Ovary (tissue), 10 donors: ENCODE results near the gene HNRNPA2B1. TPM values are rescaled to one million over a fixed set of nuclear protein-coding genes. Genes with fewer than 3 reads are reported as not detected.

Experiments
- DNase-seq, 5 donors: peaks; one replicate each; pipeline ENCODE4 v3.0.0-alpha.2; 2019 to 2020
- H3K27ac ChIP-seq, 2 donors: fragments of 200-600 bp; one replicate each; pipeline versions ENCODE4 v1.5.1 to v1.8.0; 2019 to 2022
- H3K27me3 ChIP-seq: fragments of 200-600 bp; one replicate; pipeline ENCODE4 v1.8.0; 2022
- H3K36me3 ChIP-seq: fragments of 200-600 bp; sonication (generic); one replicate; pipeline ENCODE4 v1.5.1; 2019
- H3K4me1 ChIP-seq: one replicate; pipeline ENCODE4 v1.8.1; 2013; ENCODE audit warnings: mild to moderate bottlenecking, moderate library complexity; ENCODE audit not compliant: insufficient read depth
- H3K4me3 ChIP-seq: fragments of 200-600 bp; sonication (generic); one replicate; pipeline ENCODE4 v1.5.1; 2017
- H3K9me3 ChIP-seq, 2 donors: fragments of 200-600 bp in 1 of 2; sonication (generic) in 1 of 2; one replicate each; pipeline versions ENCODE4 v1.5.1 to v1.8.1; 2013 to 2019; ENCODE audit warnings: mild to moderate bottlenecking in 1 of 2, moderate library complexity in 1 of 2
- CTCF ChIP-seq, 3 donors: fragments of 450-650 bp in 2 of 3; fragments of 200-600 bp in 1 of 3; IDR thresholded peaks; one replicate each; pipeline versions ENCODE4 v1.5.1 to v1.8.0; 2016 to 2022; ENCODE audit warnings: antibody characterized with exemption in 3 of 3, mild to moderate bottlenecking in 1 of 3
- EP300 ChIP-seq: sonication (generic); formaldehyde crosslinking; IDR thresholded peaks from one replicate; pipeline ENCODE4 v1.6.1; 2017; ENCODE audit warnings: antibody characterized with exemption
- POLR2A ChIP-seq: fragments of 450-650 bp; IDR thresholded peaks from one replicate; pipeline ENCODE4 v1.6.1; 2017; ENCODE audit warnings: antibody characterized with exemption, mild to moderate bottlenecking, moderate library complexity
- WGBS, 3 donors: extraction: QIAGEN DNeasy Blood & Tissue Kit in 1 of 3; methylation state at CpG; one replicate each; pipeline versions ENCODE4 v1.1.5 to v1.1.7; 2013 to 2017; 5-methylcytosine and 5-hydroxymethylcytosine counted together
- intact Hi-C, 4 donors: fragments of 100-400 bp; cut with DNase I; formaldehyde crosslinking; loops; one replicate each; pipeline versions ENCODE4 v1.11.0 to v1.15.1; 2022 to 2023
- long read RNA-seq, 3 donors: library from polyadenylated mRNA in 2 of 3; unstranded in 2 of 3; transcript quantifications; one replicate each; pipeline ENCODE4 v2.0.0 and lab custom pipeline, GENCODE V29; 2021 to 2026
- polyA plus RNA-seq, 2 donors: library from polyadenylated mRNA; stranded (reverse); fragments of 200-250 nt in 1 of 2; fragments of 350-450 nt in 1 of 2; fragmentation: Illumina TruSeq in 1 of 2; extraction: RNeasy Lipid Tissue Mini Kit (QIAGEN cat#74804) in 1 of 2; gene quantifications; one replicate each; pipeline ENCODE4 v1.2.3, GENCODE V29; 2013 to 2014
- total RNA-seq, 7 donors: library from RNA; depleted of rRNA in 2 of 7; stranded (reverse); fragments of >200 nt in 2 of 7; fragmentation: NEBNext Ultra II Directional in 3 of 7; extraction: Animal tissue kit (Norgen Biotek cat#: 25700) in 3 of 7; gene quantifications; one replicate each; pipeline versions ENCODE4 v1.1.0 to v1.2.4, GENCODE V29; 2016 to 2023
- donor health status: DM: no; HTN: no; CAD: no; lungs with moderate emphysema.
- donor health status: DM: no; HTN: no; CAD: no.
- donor health status: Bipolar disorder and iron deficiency.
- donor health status: DM: yes; HTN: yes; CAD: no.
- donor health status: DM: no; HTN: no; CAD: no.
- donor health status: DM: yes; HTN: yes; CAD: no.

Gene HNRNPA2B1
- total RNA-seq (100 to 1,000 TPM; 236 to 451 (median 368) TPM), polyA plus RNA-seq (100 to 1,000 TPM; 483 to 659 TPM)
- long read RNA-seq, donor 1, full-length matches to known transcripts = 196 of 296 reads
- long read RNA-seq, donor 1, partial matches to known transcripts = 24 of 296 reads
- long read RNA-seq, donor 1, other reads (novel, unspliced or antisense) = 76 of 296 reads
- long read RNA-seq, donor 2, full-length matches to known transcripts = 133 of 1,182 reads
- long read RNA-seq, donor 2, partial matches to known transcripts = 482 of 1,182 reads
- long read RNA-seq, donor 2, other reads (novel, unspliced or antisense) = 567 of 1,182 reads
- long read RNA-seq, donor 3, full-length matches to known transcripts = 184 of 288 reads
- long read RNA-seq, donor 3, partial matches to known transcripts = 49 of 288 reads
- long read RNA-seq, donor 3, other reads (novel, unspliced or antisense) = 55 of 288 reads

GRCh38 chr7:26200444-26201246 is at the start of gene HNRNPA2B1:
Gene HNRNPA2B1, minus strand, starts transcription at chr7:26200746. Its CDS starts 169 bp downstream, at chr7:26200577.
- Histone ChIP-seq H3K4me3 (peak within 1 kb of the TSS; percentile 97), H3K27ac (peak within 1 kb of the TSS; percentile 98 to 100), H3K36me3 (no peaks in the 10 kb centered on the region), H3K4me1 (peaks cover 4% of the 10 kb centered on the region), H3K9me3 (no peaks in the 10 kb centered on the region), H3K27me3 (no peaks in the 10 kb centered on the region)
- 0% methylated on average over 71 of the region's 71 CpGs for WGBS, 3 donors
- DNase-seq = peak; percentile 96 to 99 (median 98)
- TF ChIP-seq CTCF (IDR thresholded peaks at IDR 0.05) = peak in 1 of 3 donors; percentile 4
- peak; percentile 27 for TF ChIP-seq EP300
- peak; percentile 100 for TF ChIP-seq POLR2A
- intact Hi-C loops = loop anchor here in 2 of 4 donors (5.0 to 10.0 kb wide), 3 partner anchors 248 to 954 kb away; partner anchors contain the start of genes HOXA3 (in 1 of the 2) and HOXA7 (in 1 of the 2)

GRCh38 chr7:26250239-26250638 is 49.7 kb upstream of the HNRNPA2B1 start:
- no peak for TF ChIP-seq POLR2A
- no peak for TF ChIP-seq CTCF (IDR thresholded peaks at IDR 0.05)
- TF ChIP-seq EP300 = no peak
- intact Hi-C loops = no loop called here
- no peak for DNase-seq

GRCh38 chr7:26245150-26245549 is 44.6 kb upstream of the HNRNPA2B1 start:
- Histone ChIP-seq H3K27me3 (no peaks in the 10 kb centered on the region), H3K9me3 (no peaks in the 10 kb centered on the region), H3K27ac (no peak overlapping the region), H3K36me3 (no peaks in the 10 kb centered on the region), H3K4me1 (no peaks in the 10 kb centered on the region), H3K4me3 (no peak overlapping the region)
- intact Hi-C loops = no loop called here
- DNase-seq = no peak
- 91 to 95% (median 93%) methylated on average over 13 of the region's 13 CpGs for WGBS, 3 donors
- TF ChIP-seq CTCF (IDR thresholded peaks at IDR 0.05) (no peak), POLR2A (no peak), EP300 (no peak)

More at GRCh38 chr7:26250239-26250638, 49.7 kb upstream of the HNRNPA2B1 start:
- no peaks in the 10 kb centered on the region for H3K4me1 ChIP-seq
- 86 to 88% (median 87%) methylated on average over 12 of the region's 12 CpGs for WGBS, 3 donors
- no peak overlapping the region for H3K4me3 ChIP-seq
- H3K27me3 ChIP-seq = no peaks in the 10 kb centered on the region
- H3K9me3 ChIP-seq = no peaks in the 10 kb centered on the region
- H3K27ac ChIP-seq = no peak overlapping the region
- no peaks in the 10 kb centered on the region for H3K36me3 ChIP-seq

GRCh38 chr7:26238032-26238431 is 37.5 kb upstream of the HNRNPA2B1 start:
- TF ChIP-seq CTCF (IDR thresholded peaks at IDR 0.05) (no peak), POLR2A (no peak), EP300 (no peak)
- H3K27ac ChIP-seq = no peak overlapping the region
- WGBS, 3 donors = 48 to 56% (median 53%) methylated on average over 3 of the region's 3 CpGs
- H3K36me3 ChIP-seq = no peaks in the 10 kb centered on the region
- DNase-seq = no peak
- no peaks in the 10 kb centered on the region for H3K4me1 ChIP-seq
- no peaks in the 10 kb centered on the region for H3K9me3 ChIP-seq
- no peak overlapping the region for H3K4me3 ChIP-seq
- intact Hi-C loops = no loop called here
- no peaks in the 10 kb centered on the region for H3K27me3 ChIP-seq
